NCI-H128 (cell line): Measurements from ENCODE around the gene TRIM29.

Experiments
- DNase-seq: peaks from one replicate; lab custom pipeline; 2025; ENCODE audit not compliant: unreplicated experiment; lab: John Stamatoyannopoulos, UW

TRIM29 gene

GRCh38 chr11:120064341-120064740, 73.6 kb downstream of the TRIM29 start:
- DNase-seq = no peak

DNA sequence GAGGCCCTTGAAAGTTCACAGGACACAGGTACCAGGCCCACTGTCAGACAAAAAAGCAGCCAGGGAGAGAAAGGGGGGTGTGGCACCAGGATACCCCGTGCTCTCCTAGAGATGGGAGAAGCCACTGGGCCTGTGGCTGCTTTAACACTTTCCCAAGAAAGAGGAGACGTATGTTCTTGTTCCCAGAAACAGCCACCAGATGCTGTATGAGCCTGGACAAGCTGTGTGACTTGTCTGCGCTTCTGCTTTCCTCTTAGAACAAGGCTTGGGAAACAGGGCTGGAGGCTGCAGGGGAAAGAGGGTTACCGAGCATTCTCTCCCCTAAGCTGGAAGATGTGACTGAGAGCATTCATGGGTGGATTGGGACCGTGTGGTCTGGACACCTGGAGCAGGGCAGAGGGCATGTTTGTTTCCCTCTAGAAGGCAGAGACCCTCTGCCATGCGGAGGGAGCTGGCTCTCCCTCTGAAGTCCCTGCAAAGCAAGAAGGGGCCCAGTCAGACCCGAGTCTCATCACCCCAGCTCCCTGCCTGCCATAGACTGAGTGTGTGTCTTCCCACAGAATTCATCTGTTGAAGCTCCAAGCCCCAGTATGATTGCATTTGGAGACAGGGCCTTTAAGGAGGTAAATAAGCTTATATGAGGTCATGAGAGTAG, 74.1 kb downstream of the TRIM29 start:
- DNase-seq = no peak

- DNase-seq = no peak
These were observed 75.4 kb downstream of the TRIM29 start for GRCh38 chr11:120062561-120062930.

DNA sequence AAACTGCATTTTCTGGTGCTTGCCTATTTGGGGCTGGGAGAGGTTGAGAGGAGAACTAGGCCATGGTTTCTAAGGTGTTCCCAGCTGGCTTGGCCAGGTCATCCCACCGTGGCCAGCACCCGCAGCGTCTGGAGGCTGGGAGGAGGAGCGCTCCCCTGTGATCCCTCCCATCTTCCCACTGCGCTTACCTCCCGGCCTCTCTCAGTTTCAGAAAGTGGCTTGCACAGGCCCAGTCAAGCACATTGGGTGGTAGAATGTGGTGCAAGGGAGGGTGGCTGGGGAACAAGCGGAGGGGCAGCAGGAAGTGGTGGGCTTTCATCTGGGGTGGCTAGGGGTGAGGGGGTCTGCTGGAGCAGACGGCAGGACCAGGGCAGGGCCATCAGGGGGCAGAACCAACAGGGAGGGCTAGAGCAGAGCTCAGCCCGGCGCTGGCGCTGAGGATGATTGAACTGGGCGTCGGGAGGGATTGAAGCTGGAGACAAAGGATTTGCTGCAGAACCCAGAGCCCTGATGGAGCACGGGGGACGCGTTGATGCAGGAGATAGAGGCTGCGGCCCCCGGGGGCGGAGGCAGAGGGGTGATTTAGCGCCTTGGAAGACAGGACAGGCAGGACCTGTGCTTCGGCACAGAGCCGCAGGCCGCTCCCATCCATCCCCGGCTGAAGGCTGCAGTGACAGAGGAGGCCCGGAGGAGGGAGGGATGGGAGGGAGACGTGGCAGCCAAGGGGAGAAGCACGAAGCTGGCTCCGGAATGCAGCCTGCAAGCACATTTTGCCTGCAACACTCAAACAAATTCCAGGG, 76.0 kb downstream of the TRIM29 start:
- DNase-seq = no peak
